Cardiac muscle cell (in vitro differentiated cells and primary cell): ENCODE data around the gene TNFRSF19. TPM values are rescaled to one million over a fixed set of nuclear protein-coding genes. Genes with fewer than 3 reads are reported as not detected.

ENCODE experiments used
- DNase-seq, 2 donors: peaks; one replicate each; pipeline versions ENCODE4 v3.0.0 to v3.0.0-alpha.2; 2010 to 2017; ENCODE audit warnings: low read depth in 1 of 2, low spot score in 1 of 2
- H3K27ac ChIP-seq: fragments of 200-600 bp; sonication (generic); 2 replicates; pipeline ENCODE4 v1.5.1; 2016
- H3K27me3 ChIP-seq: fragments of 200-600 bp; sonication (generic); 2 replicates; pipeline ENCODE4 v1.6.0; 2016; ENCODE audit warnings: control low read depth
- H3K36me3 ChIP-seq: fragments of 200-600 bp; sonication (generic); 2 replicates; pipeline ENCODE4 v1.5.1; 2016; ENCODE audit warnings: control low read depth
- H3K4me1 ChIP-seq: fragments of 200-600 bp; sonication (generic); 2 replicates; pipeline ENCODE4 v1.8.1; 2017; ENCODE audit warnings: low read depth, mild to moderate bottlenecking, mixed run types
- H3K4me3 ChIP-seq: fragments of 200-600 bp; sonication (generic); 2 replicates; pipeline ENCODE4 v1.5.1; 2016; ENCODE audit warnings: mild to moderate bottlenecking
- H3K9me3 ChIP-seq: fragments of 200-600 bp; sonication (generic); 2 replicates; pipeline ENCODE4 v1.5.1; 2017; ENCODE audit warnings: low read depth, mild to moderate bottlenecking, control low read depth
- polyA plus RNA-seq: library from polyadenylated mRNA; unstranded; fragments of >200 nt; fragmentation: Nextera tagmentation; extraction: Ambion mirVana; gene quantifications from 2 replicates; pipeline ENCODE4 v1.2.1, GENCODE V29; 2016
- total RNA-seq: library from RNA; depleted of rRNA; stranded (reverse); fragments of >200 nt; gene quantifications from 2 replicates; pipeline ENCODE4 v1.2.3, GENCODE V29; 2016
- TF ChIP-seq, protein P1 (sequence below): IDR thresholded peaks from 2 replicates; pipeline ENCODE4 v1.5.1; 2012; ENCODE audit warnings: low read depth, mild to moderate bottlenecking, low read length

Gene TNFRSF19
- total and polyA plus RNA-seq, 2 experiments from 2014 or later = 91.3 to 139 TPM

- H3K27ac ChIP-seq = no peak overlapping the region
- TF ChIP-seq, protein P1, sequence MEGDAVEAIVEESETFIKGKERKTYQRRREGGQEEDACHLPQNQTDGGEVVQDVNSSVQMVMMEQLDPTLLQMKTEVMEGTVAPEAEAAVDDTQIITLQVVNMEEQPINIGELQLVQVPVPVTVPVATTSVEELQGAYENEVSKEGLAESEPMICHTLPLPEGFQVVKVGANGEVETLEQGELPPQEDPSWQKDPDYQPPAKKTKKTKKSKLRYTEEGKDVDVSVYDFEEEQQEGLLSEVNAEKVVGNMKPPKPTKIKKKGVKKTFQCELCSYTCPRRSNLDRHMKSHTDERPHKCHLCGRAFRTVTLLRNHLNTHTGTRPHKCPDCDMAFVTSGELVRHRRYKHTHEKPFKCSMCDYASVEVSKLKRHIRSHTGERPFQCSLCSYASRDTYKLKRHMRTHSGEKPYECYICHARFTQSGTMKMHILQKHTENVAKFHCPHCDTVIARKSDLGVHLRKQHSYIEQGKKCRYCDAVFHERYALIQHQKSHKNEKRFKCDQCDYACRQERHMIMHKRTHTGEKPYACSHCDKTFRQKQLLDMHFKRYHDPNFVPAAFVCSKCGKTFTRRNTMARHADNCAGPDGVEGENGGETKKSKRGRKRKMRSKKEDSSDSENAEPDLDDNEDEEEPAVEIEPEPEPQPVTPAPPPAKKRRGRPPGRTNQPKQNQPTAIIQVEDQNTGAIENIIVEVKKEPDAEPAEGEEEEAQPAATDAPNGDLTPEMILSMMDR = no peak
- no peak for DNase-seq
- no peak overlapping the region for H3K4me3 ChIP-seq
- H3K36me3 ChIP-seq = no peaks in the 10 kb centered on the region
- no peaks in the 10 kb centered on the region for H3K4me1 ChIP-seq
- no peaks in the 10 kb centered on the region for H3K27me3 ChIP-seq
- H3K9me3 ChIP-seq = no peaks in the 10 kb centered on the region
These were observed 140.2 kb downstream of the TNFRSF19 start for GRCh38 chr13:23710366-23710765.

GRCh38 chr13:23711355-23711754 is 141.1 kb downstream of the TNFRSF19 start:
- no peak overlapping the region for H3K27ac ChIP-seq
- no peaks in the 10 kb centered on the region for H3K36me3 ChIP-seq

DNA sequence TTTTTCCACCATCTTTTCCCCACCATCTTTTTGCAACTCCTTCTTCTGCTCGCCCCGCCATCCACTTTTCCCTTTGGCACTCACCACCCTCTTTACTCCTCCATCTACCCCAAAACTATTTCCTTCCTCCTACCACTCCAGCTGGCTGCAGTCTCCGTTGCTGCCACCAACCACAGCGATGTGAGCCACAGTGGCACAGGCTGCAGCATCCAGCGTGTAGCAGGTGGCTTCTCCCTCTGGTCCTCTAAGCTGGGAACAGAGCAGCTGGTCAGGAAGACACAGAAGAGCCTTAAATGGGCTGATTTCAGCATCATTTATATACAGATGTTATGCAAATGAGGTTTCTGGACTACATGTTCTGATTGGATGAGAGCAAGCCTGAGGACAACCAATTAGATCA is 144.5 kb downstream of the TNFRSF19 start:
- Histone ChIP-seq H3K27me3 (no peaks in the 10 kb centered on the region), H3K9me3 (no peaks in the 10 kb centered on the region), H3K36me3 (no peaks in the 10 kb centered on the region), H3K4me3 (no peak overlapping the region), H3K4me1 (no peaks in the 10 kb centered on the region), H3K27ac (no peak overlapping the region)
- TF ChIP-seq, protein P1 = no peak
- DNase-seq = no peak

More at GRCh38 chr13:23711355-23711754, 141.1 kb downstream of the TNFRSF19 start:
- no peaks in the 10 kb centered on the region for H3K9me3 ChIP-seq
- H3K27me3 ChIP-seq = no peaks in the 10 kb centered on the region
- TF ChIP-seq, protein P1 = no peak
- no peak for DNase-seq
- no peak overlapping the region for H3K4me3 ChIP-seq
- no peaks in the 10 kb centered on the region for H3K4me1 ChIP-seq

DNA sequence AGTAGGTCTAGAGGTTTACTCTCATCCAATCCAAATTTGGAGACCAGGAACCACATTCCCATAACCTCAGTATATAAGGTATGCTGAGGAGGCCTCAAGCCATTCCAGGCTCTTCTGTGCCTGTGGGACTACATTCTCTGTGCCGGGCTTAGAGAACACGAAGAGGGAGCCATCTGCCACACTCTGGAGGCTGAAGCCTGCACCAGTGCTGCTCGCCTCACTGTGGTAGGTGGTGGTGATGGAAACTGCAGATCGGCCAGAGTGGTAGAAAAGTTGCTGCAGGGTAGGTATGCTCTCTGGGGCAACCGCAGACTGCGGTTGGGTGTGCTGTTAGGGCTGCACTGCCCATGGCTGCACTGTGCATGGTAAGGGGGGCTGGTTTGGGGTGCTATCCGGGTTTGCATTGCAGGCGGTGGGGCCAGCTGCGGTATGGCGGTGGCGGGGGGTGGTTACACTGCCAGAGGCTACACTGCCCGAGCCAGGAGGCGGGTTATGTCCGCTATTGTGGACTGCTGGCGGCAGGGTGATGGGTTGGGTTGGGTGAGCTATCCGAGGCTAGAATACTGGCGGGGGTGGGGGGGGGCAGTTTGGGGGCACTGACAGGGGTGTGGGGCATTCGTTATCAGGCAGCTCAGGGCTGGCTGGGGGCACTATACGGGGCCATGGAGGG is 145.0 kb downstream of the TNFRSF19 start:
- Histone ChIP-seq H3K4me3 (no peak overlapping the region), H3K27me3 (no peaks in the 10 kb centered on the region), H3K36me3 (no peaks in the 10 kb centered on the region), H3K27ac (no peak overlapping the region), H3K4me1 (no peaks in the 10 kb centered on the region), H3K9me3 (no peaks in the 10 kb centered on the region)
- no peak for DNase-seq
- TF ChIP-seq, protein P1 = no peak

GRCh38 chr13:23715762-23716235 is 145.6 kb downstream of the TNFRSF19 start:
- Histone ChIP-seq H3K36me3 (no peaks in the 10 kb centered on the region), H3K4me1 (no peaks in the 10 kb centered on the region), H3K27me3 (no peaks in the 10 kb centered on the region), H3K27ac (no peak overlapping the region), H3K9me3 (no peaks in the 10 kb centered on the region), H3K4me3 (no peak overlapping the region)
- TF ChIP-seq, protein P1 = peak; percentile 24
- DNase-seq = peak in 1 of 2 donors; percentile 49
